NT2/D1 (cell line): Measurements from ENCODE around the gene NAMPT.

Experiments used
- SUZ12 ChIP-seq: IDR thresholded peaks from 2 replicates; pipeline ENCODE4 v1.6.1; 2011; ENCODE audit not compliant: insufficient read length, insufficient read depth; ENCODE audit errors: extremely low read depth
- YY1 ChIP-seq: IDR thresholded peaks from 2 replicates; pipeline ENCODE4 v1.6.1; 2011; ENCODE audit not compliant: insufficient read length, insufficient read depth
- ZNF274 ChIP-seq: IDR thresholded peaks from 2 replicates; pipeline ENCODE4 v1.6.1; 2011; ENCODE audit warnings: mild to moderate bottlenecking, low read depth, low read length

DNA sequence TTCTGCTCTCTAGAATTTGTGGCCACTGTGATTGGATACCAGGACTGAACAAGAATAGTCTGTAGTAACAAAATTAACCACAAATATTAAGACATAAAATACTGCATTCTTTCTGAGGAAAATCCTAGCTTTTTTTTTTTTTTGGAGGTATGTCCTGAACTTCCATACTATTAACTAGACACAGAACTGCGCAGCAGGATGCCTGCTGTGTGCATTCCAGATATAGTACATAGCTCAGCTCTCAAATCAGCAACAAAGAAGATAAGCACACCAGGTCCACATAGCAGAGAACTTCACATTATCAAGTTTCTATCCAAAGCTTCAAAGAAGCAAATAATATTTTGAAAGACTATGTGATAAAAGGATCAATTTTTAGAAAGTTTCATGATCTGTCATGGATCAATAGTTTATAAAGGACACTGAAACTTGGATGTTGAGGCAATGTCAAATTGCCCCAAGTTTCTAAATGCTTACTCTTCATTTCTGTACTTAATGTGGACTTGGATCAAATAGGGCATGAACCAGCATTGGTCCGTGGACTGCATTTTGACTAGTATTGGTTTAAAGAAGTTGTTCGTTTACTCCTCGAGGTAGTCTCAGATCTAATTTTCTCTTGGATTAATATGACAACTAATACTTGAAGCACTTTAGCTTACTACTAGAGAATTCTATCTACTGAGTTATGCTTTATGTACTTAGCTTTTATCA is 15.4 kb downstream of the NAMPT start:
- TF ChIP-seq SUZ12 (no peak), ZNF274 (no peak), YY1 (no peak)
